ENCODE data around the gene RASA3. TPM values are rescaled to one million over a fixed set of nuclear protein-coding genes. Genes with fewer than 3 reads are reported as not detected.

Gene RASA3
- total and polyA plus RNA-seq, 9 of the 15 experiments (the other 6 are each of a cell fraction or from before 2014, with no cell fraction given), result 0.72 to 25.3 (median 14.4) TPM

DNA sequence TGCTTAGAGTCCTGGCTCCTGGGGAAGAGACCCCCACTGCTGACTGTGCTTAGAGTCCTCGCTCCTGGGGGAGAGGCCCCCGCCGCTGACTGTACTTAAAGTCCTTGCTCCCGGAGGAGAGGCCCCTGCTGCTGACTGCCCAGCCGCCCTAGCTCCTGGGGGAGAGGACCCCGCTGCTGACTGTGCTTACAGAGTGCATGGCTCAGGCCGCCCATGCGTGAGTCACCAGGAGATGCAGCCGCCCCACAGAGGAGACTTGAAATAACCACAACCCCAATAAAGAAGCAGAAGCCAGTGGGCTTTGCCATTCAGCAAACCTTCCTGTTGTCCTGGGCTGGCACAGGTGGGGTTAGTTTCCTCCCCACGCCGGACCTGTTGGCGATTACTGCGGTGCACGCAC is 79.4 kb downstream of the RASA3 start:
- Histone ChIP-seq H3K9me1 (ENCODE audit: control insufficient read depth, insufficient read depth, low read length) (no peaks in the 10 kb centered on the region), H3K27me3 (ENCODE audit: control insufficient read depth in 2 of 2, insufficient read depth in 2 of 2, low read length in 2 of 2) (no peaks in the 10 kb centered on the region), H3K4me2 (ENCODE audit: insufficient read depth, low read length) (no peak overlapping the region), H3K4me3 (no peak overlapping the region), H4K20me1 (replicated peaks; ENCODE audit: control insufficient read depth, insufficient read depth, low read length) (no peaks in the 10 kb centered on the region), H2AFZ (ENCODE audit: low read depth, low read length) (no peak overlapping the region), H3K27ac (ENCODE audit: extremely low read depth, low read depth, low read length) (no peak overlapping the region), H3K4me1 (replicated peaks in 1 of 2; ENCODE audit: control insufficient read depth in 2 of 2, insufficient read depth in 2 of 2, low read length in 2 of 2) (peaks cover 4 to 50% of the 10 kb centered on the region in 2 experiments; a peak in 4 of 5 replicates), H3K9ac (ENCODE audit: insufficient read depth in 1 of 2, low read depth in 2 of 2, low read length in 2 of 2) (no peak overlapping the region), H3K36me3 (ENCODE audit: control insufficient read depth, insufficient read depth, low read length) (peaks cover 12% of the 10 kb centered on the region; the same call in 1 of the 3 replicates), H3K79me2 (ENCODE audit: control insufficient read depth, insufficient read depth, low read length) (peaks cover 3% of the 10 kb centered on the region; the same call in 2 of the 3 replicates), H3K9me3 (replicated peaks; ENCODE audit: control insufficient read depth, insufficient read depth, low read depth, low read length) (no peaks in the 10 kb centered on the region)
- ATAC-seq, result no peak
- intact Hi-C loops (cut with micrococcal nuclease), result no loop called here
- POLR2A ChIA-PET, result no interaction called here
- TF ChIP-seq, protein P1, sequence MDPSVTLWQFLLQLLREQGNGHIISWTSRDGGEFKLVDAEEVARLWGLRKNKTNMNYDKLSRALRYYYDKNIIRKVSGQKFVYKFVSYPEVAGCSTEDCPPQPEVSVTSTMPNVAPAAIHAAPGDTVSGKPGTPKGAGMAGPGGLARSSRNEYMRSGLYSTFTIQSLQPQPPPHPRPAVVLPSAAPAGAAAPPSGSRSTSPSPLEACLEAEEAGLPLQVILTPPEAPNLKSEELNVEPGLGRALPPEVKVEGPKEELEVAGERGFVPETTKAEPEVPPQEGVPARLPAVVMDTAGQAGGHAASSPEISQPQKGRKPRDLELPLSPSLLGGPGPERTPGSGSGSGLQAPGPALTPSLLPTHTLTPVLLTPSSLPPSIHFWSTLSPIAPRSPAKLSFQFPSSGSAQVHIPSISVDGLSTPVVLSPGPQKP (CRISPR knock-in tag; IDR thresholded peaks at IDR 0.05), result no peak
- in situ Hi-C loops (cut with MboI), result no loop called here
- BruUV-seq (replicated peaks), result no TSS peak
- DNase-seq (ENCODE audit: extremely low read depth in 1 of 4, low spot score in 3 of 4), result no peak
- WGBS (ENCODE audit: insufficient coverage, low coverage, missing lambda C conversion rate), result 82% methylated on average over 14 of the region's 14 CpGs
- CTCF ChIA-PET (ENCODE audit: low intra/inter-chr PET ratio), result no interaction called here
- no peak for FAIRE-seq

DNA sequence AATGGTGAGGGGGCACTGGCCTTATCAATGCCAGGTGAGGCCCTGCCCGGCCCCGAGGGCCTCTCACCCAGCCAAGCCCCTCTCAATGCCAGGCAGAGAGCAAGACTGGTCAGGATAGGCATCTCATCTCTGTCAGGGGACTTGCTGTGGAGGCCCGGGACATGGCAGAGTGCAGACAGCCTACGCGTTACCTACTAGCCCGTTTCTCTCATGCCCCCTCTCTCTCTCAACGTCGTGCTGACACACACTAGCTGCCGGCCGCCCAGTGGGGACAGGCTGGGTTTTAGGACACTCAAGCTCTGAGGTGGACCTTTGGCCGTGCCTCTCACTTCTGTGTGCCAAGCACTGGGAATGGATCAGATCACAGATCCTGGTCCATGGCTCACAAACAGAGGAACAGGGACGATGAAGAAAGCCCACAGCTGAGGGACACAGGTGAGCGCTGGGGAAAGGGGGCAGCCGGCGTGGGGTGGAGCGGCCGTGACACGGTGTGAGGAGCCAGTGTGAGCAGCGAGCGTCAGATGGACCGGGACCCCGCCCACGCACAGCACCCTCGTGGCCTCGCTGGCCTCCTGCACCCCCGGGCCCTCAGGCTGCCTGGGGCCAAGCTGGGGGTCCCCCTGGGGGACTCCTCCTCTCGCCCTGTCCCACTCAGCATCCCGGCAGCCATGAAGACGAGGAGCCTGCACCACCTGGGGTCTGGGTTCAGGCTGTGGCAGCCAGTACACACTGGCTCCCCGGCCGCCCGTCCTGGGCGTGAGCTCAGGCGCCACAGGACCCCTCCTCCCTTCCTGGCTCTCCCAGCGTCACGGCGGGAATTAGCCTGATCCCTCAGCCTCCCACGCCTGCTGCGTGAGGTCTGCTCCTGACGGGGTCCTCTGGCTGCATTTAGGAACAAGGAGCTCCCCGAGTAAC is 81.6 kb downstream of the RASA3 start:
- Histone ChIP-seq H3K9me1 (ENCODE audit: control insufficient read depth, insufficient read depth, low read length) (no peaks in the 10 kb centered on the region), H4K20me1 (replicated peaks; ENCODE audit: control insufficient read depth, insufficient read depth, low read length) (no peaks in the 10 kb centered on the region), H3K4me2 (ENCODE audit: insufficient read depth, low read length) (no peak overlapping the region), H3K27ac (ENCODE audit: extremely low read depth, low read depth, low read length) (no peak overlapping the region), H3K4me3 (no peak overlapping the region), H3K4me1 (replicated peaks in 1 of 2; ENCODE audit: control insufficient read depth in 2 of 2, insufficient read depth in 2 of 2, low read length in 2 of 2) (peaks cover 3 to 41% of the 10 kb centered on the region in 2 experiments; a peak in 4 of 5 replicates), H3K27me3 (ENCODE audit: control insufficient read depth in 2 of 2, insufficient read depth in 2 of 2, low read length in 2 of 2) (no peaks in the 10 kb centered on the region), H3K9ac (ENCODE audit: insufficient read depth in 1 of 2, low read depth in 2 of 2, low read length in 2 of 2) (no peak overlapping the region), H3K79me2 (ENCODE audit: control insufficient read depth, insufficient read depth, low read length) (peaks cover 12% of the 10 kb centered on the region; the same call in 1 of the 3 replicates), H2AFZ (ENCODE audit: low read depth, low read length) (no peak overlapping the region), H3K36me3 (ENCODE audit: control insufficient read depth, insufficient read depth, low read length) (peaks cover 6% of the 10 kb centered on the region; the same call in 1 of the 3 replicates), H3K9me3 (replicated peaks; ENCODE audit: control insufficient read depth, insufficient read depth, low read depth, low read length) (no peaks in the 10 kb centered on the region)
- in situ Hi-C loops (cut with MboI) (no loop called here), intact Hi-C loops (cut with micrococcal nuclease) (no loop called here)
- FAIRE-seq (no peak), ATAC-seq (no peak), DNase-seq (ENCODE audit: extremely low read depth in 1 of 4, low spot score in 3 of 4) (no peak)
- no TSS peak for BruUV-seq (replicated peaks)
- CTCF ChIA-PET (ENCODE audit: low intra/inter-chr PET ratio), result no interaction called here
- 94% methylated on average over 11 of the region's 41 CpGs for WGBS (ENCODE audit: insufficient coverage, low coverage, missing lambda C conversion rate)
- POLR2A ChIA-PET, result interaction anchor here (0.5 to 0.6 kb wide), 3 partner anchors 11 to 937 kb away, joined by 3 read pairs; no protein-coding TSS in a partner anchor
- TF ChIP-seq KDM2B (CRISPR knock-in tag; IDR thresholded peaks at IDR 0.05) (no peak), ZNF589 (CRISPR knock-in tag; IDR thresholded peaks at IDR 0.05; ENCODE audit: low read depth) (no peak), ZNF146 (CRISPR knock-in tag; IDR thresholded peaks at IDR 0.05; ENCODE audit: unreplicated experiment) (no peak), PML (IDR thresholded peaks at IDR 0.05; ENCODE audit: low read length) (no peak)
- TF ChIP-seq, protein P2, sequence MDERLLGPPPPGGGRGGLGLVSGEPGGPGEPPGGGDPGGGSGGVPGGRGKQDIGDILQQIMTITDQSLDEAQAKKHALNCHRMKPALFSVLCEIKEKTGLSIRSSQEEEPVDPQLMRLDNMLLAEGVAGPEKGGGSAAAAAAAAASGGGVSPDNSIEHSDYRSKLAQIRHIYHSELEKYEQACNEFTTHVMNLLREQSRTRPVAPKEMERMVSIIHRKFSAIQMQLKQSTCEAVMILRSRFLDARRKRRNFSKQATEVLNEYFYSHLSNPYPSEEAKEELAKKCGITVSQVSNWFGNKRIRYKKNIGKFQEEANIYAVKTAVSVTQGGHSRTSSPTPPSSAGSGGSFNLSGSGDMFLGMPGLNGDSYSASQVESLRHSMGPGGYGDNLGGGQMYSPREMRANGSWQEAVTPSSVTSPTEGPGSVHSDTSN (CRISPR knock-in tag; IDR thresholded peaks at IDR 0.05; ENCODE audit: low read depth), result no peak
- TF ChIP-seq, protein P2 (tag; conservative IDR thresholded peaks at IDR 0.05; ENCODE audit: low read depth), result no peak

Measured in K562 (cell line).